BLaER1 (cell line): ENCODE measurements around the gene MEGF11.
A peak's percentile ranks its signal among the peaks of the same experiment; 100 is the strongest.

Experiments
- H3K27ac ChIP-seq: shearing (Covaris generic); formaldehyde crosslinking; 2 replicates; pipeline ENCODE4 v1.8.1; 2022
- H3K27me3 ChIP-seq: shearing (Covaris generic); formaldehyde crosslinking; 2 replicates; pipeline ENCODE4 v1.8.1; 2022
- H3K36me3 ChIP-seq: shearing (Covaris generic); formaldehyde crosslinking; 2 replicates; pipeline ENCODE4 v1.8.1; 2022
- H3K4me1 ChIP-seq: shearing (Covaris generic); formaldehyde crosslinking; 2 replicates; pipeline ENCODE4 v1.8.1; 2022
- H3K4me2 ChIP-seq: shearing (Covaris generic); formaldehyde crosslinking; 2 replicates; pipeline ENCODE4 v1.8.1; 2022
- H3K4me3 ChIP-seq: shearing (Covaris generic); formaldehyde crosslinking; 2 replicates; pipeline ENCODE4 v1.8.1; 2022
- H3K9ac ChIP-seq: shearing (Covaris generic); formaldehyde crosslinking; 2 replicates; pipeline ENCODE4 v1.8.1; 2022
- H3K9me3 ChIP-seq: shearing (Covaris generic); formaldehyde crosslinking; 2 replicates; pipeline ENCODE4 v1.8.1; 2022
- H4K20me1 ChIP-seq: shearing (Covaris generic); formaldehyde crosslinking; 2 replicates; pipeline ENCODE4 v1.8.1; 2022
- Cebpa-rat ChIP-seq: shearing (Covaris generic); IDR thresholded peaks from 2 replicates; pipeline ENCODE4 v1.8.1; 2022

MEGF11 gene

GRCh38 chr15:65910341-65910740 lies 343.2 kb downstream of the MEGF11 start:
- H3K4me1 ChIP-seq = peaks cover 2% of the 10 kb centered on the region
- no peak overlapping the region for H3K4me2 ChIP-seq
- no peak overlapping the region for H3K27ac ChIP-seq
- no peak for TF ChIP-seq Cebpa-rat
- peaks cover 50% of the 10 kb centered on the region for H3K36me3 ChIP-seq
- H3K27me3 ChIP-seq = no peaks in the 10 kb centered on the region
- H4K20me1 ChIP-seq = peaks cover 48% of the 10 kb centered on the region
- no peak overlapping the region for H3K4me3 ChIP-seq
- H3K9ac ChIP-seq = no peak overlapping the region
- no peaks in the 10 kb centered on the region for H3K9me3 ChIP-seq

DNA sequence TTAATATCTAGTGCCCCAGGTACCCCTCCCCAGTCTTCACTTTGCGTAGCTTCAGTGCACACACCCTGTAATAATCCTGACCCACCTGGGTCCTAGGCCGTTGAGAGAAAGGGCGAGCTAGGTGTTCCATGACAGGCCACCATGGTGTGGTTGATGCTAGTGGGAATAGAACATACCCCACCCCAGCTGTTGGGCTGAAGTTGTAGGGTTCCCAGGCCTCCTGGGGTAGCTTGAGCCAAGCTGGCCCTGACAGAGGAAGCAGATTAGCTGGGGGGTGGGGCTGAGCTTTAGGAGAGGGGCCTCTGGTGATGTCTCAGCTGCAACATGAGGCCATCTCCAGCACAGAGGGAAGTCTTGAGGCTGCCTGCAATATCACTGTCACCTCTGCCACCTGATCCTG lies 343.7 kb downstream of the MEGF11 start:
- Histone ChIP-seq H3K36me3 (peaks cover 55% of the 10 kb centered on the region), H3K4me3 (no peak overlapping the region), H3K4me2 (no peak overlapping the region), H3K4me1 (no peaks in the 10 kb centered on the region), H4K20me1 (peaks cover 43% of the 10 kb centered on the region), H3K27me3 (no peaks in the 10 kb centered on the region), H3K9me3 (no peaks in the 10 kb centered on the region), H3K9ac (no peak overlapping the region), H3K27ac (no peak overlapping the region)
- no peak for TF ChIP-seq Cebpa-rat

GRCh38 chr15:65908876-65909275 lies 344.7 kb downstream of the MEGF11 start:
- H3K4me1 ChIP-seq = no peaks in the 10 kb centered on the region
- no peak overlapping the region for H3K4me2 ChIP-seq
- H3K27ac ChIP-seq = no peak overlapping the region
- H3K27me3 ChIP-seq = no peaks in the 10 kb centered on the region
- H3K9ac ChIP-seq = no peak overlapping the region
- peaks cover 33% of the 10 kb centered on the region for H4K20me1 ChIP-seq
- H3K4me3 ChIP-seq = no peak overlapping the region
- H3K36me3 ChIP-seq = peaks cover 65% of the 10 kb centered on the region
- TF ChIP-seq Cebpa-rat = no peak
- no peaks in the 10 kb centered on the region for H3K9me3 ChIP-seq

- Histone ChIP-seq H3K36me3 (peaks cover 76% of the 10 kb centered on the region), H3K4me1 (peaks cover 5% of the 10 kb centered on the region), H3K4me2 (no peak overlapping the region), H3K4me3 (no peak overlapping the region), H3K27ac (no peak overlapping the region), H3K9me3 (no peaks in the 10 kb centered on the region), H3K27me3 (no peaks in the 10 kb centered on the region), H3K9ac (no peak overlapping the region), H4K20me1 (peaks cover 22% of the 10 kb centered on the region)
- TF ChIP-seq Cebpa-rat = no peak
These were observed 345.9 kb downstream of the MEGF11 start for GRCh38 chr15:65907661-65908060.

- Histone ChIP-seq H3K36me3 (peaks cover 78% of the 10 kb centered on the region), H3K27ac (no peak overlapping the region), H4K20me1 (0 out of 2 replicates have a peak, but pooled peaks cover 17% of the 10 kb centered on the region), H3K27me3 (no peaks in the 10 kb centered on the region), H3K4me2 (no peak overlapping the region), H3K4me1 (peaks cover 16% of the 10 kb centered on the region), H3K9me3 (no peaks in the 10 kb centered on the region), H3K9ac (no peak overlapping the region), H3K4me3 (no peak overlapping the region)
- TF ChIP-seq Cebpa-rat = no peak
These were observed 347.2 kb downstream of the MEGF11 start for GRCh38 chr15:65906396-65906795.

- Histone ChIP-seq H3K9me3 (no peaks in the 10 kb centered on the region), H3K36me3 (peaks cover 80% of the 10 kb centered on the region), H3K4me3 (no peak overlapping the region), H3K4me2 (no peak overlapping the region), H4K20me1 (0 out of 2 replicates have a peak, but pooled peaks cover 5% of the 10 kb centered on the region), H3K9ac (no peak overlapping the region), H3K27me3 (no peaks in the 10 kb centered on the region), H3K4me1 (peaks cover 16% of the 10 kb centered on the region), H3K27ac (no peak overlapping the region)
- TF ChIP-seq Cebpa-rat = no peak
These were observed 349.2 kb downstream of the MEGF11 start for GRCh38 chr15:65904301-65904700.

GRCh38 chr15:65903296-65904073 lies 350.1 kb downstream of the MEGF11 start:
- Histone ChIP-seq H3K27me3 (no peaks in the 10 kb centered on the region), H3K9ac (no peak overlapping the region), H3K4me3 (no peak overlapping the region), H3K4me1 (peaks cover 16% of the 10 kb centered on the region), H3K4me2 (no peak overlapping the region), H3K9me3 (no peaks in the 10 kb centered on the region), H3K27ac (no peak overlapping the region), H4K20me1 (0 out of 2 replicates have a peak, but pooled peaks cover 5% of the 10 kb centered on the region), H3K36me3 (peaks cover 83% of the 10 kb centered on the region)
- TF ChIP-seq Cebpa-rat = no peak

DNA sequence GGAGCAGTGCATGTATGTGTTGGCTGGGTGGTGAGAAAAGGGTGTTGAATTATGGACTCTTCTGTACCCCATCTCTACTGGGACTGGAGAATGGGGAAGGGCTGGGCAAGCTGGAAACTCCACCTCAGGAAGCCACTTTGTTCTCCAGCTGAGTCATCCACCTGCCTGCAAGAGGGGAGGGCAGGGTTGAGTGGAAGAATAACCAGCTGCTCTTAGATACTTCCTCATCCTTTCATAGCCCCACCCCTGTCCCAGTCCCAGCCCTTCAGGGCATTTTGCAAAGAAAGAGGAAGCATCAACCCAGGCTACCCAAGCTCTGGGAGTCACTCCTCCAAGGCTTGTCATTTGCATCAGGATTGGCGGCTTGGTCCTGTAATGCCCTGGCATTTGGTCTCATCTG lies 351.2 kb downstream of the MEGF11 start:
- Histone ChIP-seq H3K9me3 (no peaks in the 10 kb centered on the region), H3K4me2 (peak overlapping the region; percentile 36), H4K20me1 (0 out of 2 replicates have a peak, but pooled peaks cover 11% of the 10 kb centered on the region), H3K4me3 (no peak overlapping the region), H3K36me3 (peaks cover 87% of the 10 kb centered on the region), H3K4me1 (peaks cover 16% of the 10 kb centered on the region), H3K9ac (no peak overlapping the region), H3K27me3 (no peaks in the 10 kb centered on the region), H3K27ac (no peak overlapping the region)
- no peak for TF ChIP-seq Cebpa-rat

- no peaks in the 10 kb centered on the region for H3K9me3 ChIP-seq
- H3K4me3 ChIP-seq = no peak overlapping the region
- H3K4me1 ChIP-seq = peaks cover 16% of the 10 kb centered on the region
- H3K27ac ChIP-seq = no peak overlapping the region
- no peaks in the 10 kb centered on the region for H3K27me3 ChIP-seq
- no peak overlapping the region for H3K9ac ChIP-seq
- peaks cover 86% of the 10 kb centered on the region for H3K36me3 ChIP-seq
- 0 out of 2 replicates have a peak, but pooled peaks cover 11% of the 10 kb centered on the region for H4K20me1 ChIP-seq
- no peak for TF ChIP-seq Cebpa-rat
- H3K4me2 ChIP-seq = peak overlapping the region; percentile 36
These were observed 351.7 kb downstream of the MEGF11 start for GRCh38 chr15:65901836-65902235.

DNA sequence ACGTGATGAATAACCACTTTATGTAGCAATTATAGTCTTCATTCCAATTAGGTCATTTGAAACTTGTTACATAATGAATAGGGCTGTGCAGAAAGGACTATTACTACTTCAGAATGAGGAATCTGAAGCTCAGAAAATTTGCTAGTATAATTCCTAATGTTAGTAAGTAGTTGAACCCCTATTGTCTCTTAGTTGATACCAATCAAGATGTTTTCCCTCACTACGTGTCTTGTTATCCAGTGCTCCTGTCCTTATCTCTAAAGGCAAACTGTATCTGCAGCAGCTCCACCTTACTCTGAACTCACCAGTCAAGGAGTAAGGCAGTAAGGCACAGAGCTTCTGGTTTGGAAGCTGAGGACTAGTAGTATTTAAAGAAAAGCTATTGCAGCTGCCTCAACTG lies 352.2 kb downstream of the MEGF11 start:
- 0 out of 2 replicates have a peak, but pooled peaks cover 11% of the 10 kb centered on the region for H4K20me1 ChIP-seq
- no peak overlapping the region for H3K4me3 ChIP-seq
- no peak overlapping the region for H3K4me2 ChIP-seq
- H3K9ac ChIP-seq = no peak overlapping the region
- no peaks in the 10 kb centered on the region for H3K27me3 ChIP-seq
- H3K27ac ChIP-seq = no peak overlapping the region
- no peak for TF ChIP-seq Cebpa-rat
- H3K36me3 ChIP-seq = peaks cover 86% of the 10 kb centered on the region
- H3K4me1 ChIP-seq = peaks cover 16% of the 10 kb centered on the region
- H3K9me3 ChIP-seq = no peaks in the 10 kb centered on the region
